HepG2 (cell line): ENCODE measurements around the gene MYO5A. TPM values are rescaled to one million over a fixed set of nuclear protein-coding genes. Genes with fewer than 3 reads are reported as not detected.

Experiments used
- AHR ChIP-seq: IDR thresholded peaks from 2 replicates; pipeline ENCODE4 v1.6.1; 2018; ENCODE audit warnings: missing genetic modification reagents, missing compliant biosample characterization
- KDM3A ChIP-seq: IDR thresholded peaks from 2 replicates; pipeline ENCODE4 v1.6.1; 2018; ENCODE audit warnings: low read depth, missing compliant biosample characterization
- KDM5B ChIP-seq: sonication (generic); formaldehyde crosslinking; IDR thresholded peaks from 2 replicates; pipeline ENCODE4 v1.4.0; 2020; ENCODE audit warnings: missing genetic modification reagents, mild to moderate bottlenecking, borderline replicate concordance
- MTF1 ChIP-seq: sonication (generic); formaldehyde crosslinking; IDR thresholded peaks from 2 replicates; pipeline ENCODE4 v1.5.0; 2020; ENCODE audit warnings: missing genetic modification reagents
- MXD4 ChIP-seq: IDR thresholded peaks from 2 replicates; pipeline ENCODE4 v1.6.1; 2016; ENCODE audit warnings: mild to moderate bottlenecking, missing biosample characterization, missing genetic modification reagents
- NFATC3 ChIP-seq: sonication (generic); formaldehyde crosslinking; IDR thresholded peaks from 2 replicates; pipeline ENCODE4 v1.5.1; 2020; ENCODE audit warnings: mild to moderate bottlenecking, missing genetic modification reagents
- NONO ChIP-seq, 2 experiments: fragments of 450-650 bp in 1 of 2; sonication (generic) in 1 of 2; formaldehyde crosslinking in 1 of 2; IDR thresholded peaks in 1 of 2; conservative IDR thresholded peaks in 1 of 2; 2 replicates each; pipeline versions ENCODE4 v1.6.1 to v1.8.0; 2017 to 2022; ENCODE audit warnings: mild to moderate bottlenecking in 1 of 2, missing genetic modification reagents in 1 of 2, moderate library complexity in 1 of 2
- NR2F1 ChIP-seq, 2 experiments: fragments of 450-650 bp in 1 of 2; formaldehyde crosslinking in 1 of 2; IDR thresholded peaks; 2 replicates each; pipeline versions ENCODE4 v1.5.0 to v1.6.1; 2016 to 2020; ENCODE audit warnings: mild to moderate bottlenecking in 1 of 2, missing compliant biosample characterization in 1 of 2, missing genetic modification reagents in 1 of 2, moderate library complexity in 1 of 2
- NRL ChIP-seq: sonication (generic); formaldehyde crosslinking; IDR thresholded peaks from 2 replicates; pipeline ENCODE4 v1.5.0; 2020; ENCODE audit warnings: missing genetic modification reagents, mild to moderate bottlenecking, moderate library complexity, borderline replicate concordance
- PRMT3 ChIP-seq: sonication (generic); formaldehyde crosslinking; IDR thresholded peaks from 2 replicates; pipeline ENCODE4 v1.8.1; 2022; ENCODE audit warnings: low read depth, mild to moderate bottlenecking, moderate library complexity, missing genetic modification reagents, borderline replicate concordance
- RFXAP ChIP-seq: sonication (generic); formaldehyde crosslinking; IDR thresholded peaks from 2 replicates; pipeline ENCODE4 v1.4.0; 2020; ENCODE audit warnings: missing genetic modification reagents, borderline replicate concordance
- SMAD9 ChIP-seq: sonication (generic); formaldehyde crosslinking; IDR thresholded peaks from 2 replicates; pipeline ENCODE4 v1.5.1; 2020; ENCODE audit warnings: mild to moderate bottlenecking, missing genetic modification reagents
- SMARCC2 ChIP-seq: fragments of 450-650 bp; IDR thresholded peaks from 2 replicates; pipeline ENCODE4 v1.6.1; 2017; ENCODE audit warnings: antibody characterized with exemption, mild to moderate bottlenecking
- SP1 ChIP-seq, 2 experiments: fragments of 450-650 bp in 1 of 2; sonication (generic) in 1 of 2; formaldehyde crosslinking in 1 of 2; IDR thresholded peaks; 2 replicates each; pipeline versions ENCODE4 v1.4.0 to v1.6.1; 2016 to 2020; ENCODE audit warnings: missing genetic modification reagents in 1 of 2
- SRF ChIP-seq: IDR thresholded peaks from 2 replicates; pipeline ENCODE4 v1.6.1; 2011; ENCODE audit warnings: mild to moderate bottlenecking, low read depth, low read length, moderate library complexity
- SYNCRIP ChIP-seq: fragments of 200-400 bp; formaldehyde crosslinking; IDR thresholded peaks from 2 replicates; pipeline ENCODE4 v1.6.1; 2018; ENCODE audit warnings: mild to moderate bottlenecking, low read depth, low read length; ENCODE audit not compliant: insufficient read depth
- U2AF2 ChIP-seq: fragments of 200-400 bp; formaldehyde crosslinking; IDR thresholded peaks from 2 replicates; pipeline ENCODE4 v1.6.1; 2017; ENCODE audit warnings: low read depth, mild to moderate bottlenecking, low read length
- ZNF224 ChIP-seq: sonication (generic); formaldehyde crosslinking; IDR thresholded peaks from 2 replicates; pipeline ENCODE4 v1.5.0; 2020; ENCODE audit warnings: mild to moderate bottlenecking, missing genetic modification reagents
- ZNF337 ChIP-seq: sonication (generic); formaldehyde crosslinking; IDR thresholded peaks from 2 replicates; pipeline ENCODE4 v1.5.1; 2020; ENCODE audit warnings: missing genetic modification reagents, low read depth, mild to moderate bottlenecking, borderline replicate concordance
- ZNF605 ChIP-seq: sonication (generic); formaldehyde crosslinking; IDR thresholded peaks from 2 replicates; pipeline ENCODE4 v1.8.0; 2022; ENCODE audit warnings: mild to moderate bottlenecking, missing genetic modification reagents
- ZNF652 ChIP-seq: IDR thresholded peaks from 2 replicates; pipeline ENCODE4 v1.6.1; 2016; ENCODE audit warnings: low read depth, borderline replicate concordance
- polyA plus RNA-seq, 8 experiments: library from polyadenylated mRNA; depleted of rRNA in 3 of 8; stranded (reverse) in 7 of 8; unstranded in 1 of 8; fragments of >200 nt; fragmentation: Illumina TruSeq in 4 of 8; extraction: Trizol in 4 of 8; gene quantifications; 2 replicates each; pipeline versions ENCODE4 v1.2.1 to v1.2.3, GENCODE V29; 2011 to 2016; ENCODE audit warnings: low read depth in 4 of 8, missing spikeins in 1 of 8, mixed read lengths in 1 of 8; ENCODE audit not compliant: insufficient read depth in 1 of 8
- total RNA-seq, 5 experiments: library from RNA; depleted of rRNA; stranded (reverse); fragments of >200 nt; fragmentation: Illumina TruSeq; extraction: Trizol; gene quantifications; 2 replicates each; pipeline ENCODE4 v1.2.3, GENCODE V29; 2016; ENCODE audit warnings: low read depth in 1 of 5
- TF ChIP-seq, protein P1 (sequence below): IDR thresholded peaks from 2 replicates; pipeline ENCODE4 v1.6.1; 2012; ENCODE audit warnings: low read length, improper control_type of control experiment
- TF ChIP-seq, protein P2 (sequence below): IDR thresholded peaks from 2 replicates; pipeline ENCODE4 v1.6.1; 2016; ENCODE audit warnings: missing genetic modification reagents, missing compliant biosample characterization
- TF ChIP-seq, protein P3 (sequence below): sonication (generic); formaldehyde crosslinking; IDR thresholded peaks from 2 replicates; pipeline ENCODE4 v1.4.0; 2020; ENCODE audit warnings: missing genetic modification reagents

MYO5A gene
- total and polyA plus RNA-seq, 2 of the 13 experiments (the other 11 are each of a cell fraction or from before 2014, with no cell fraction given): 2.8 to 4.8 TPM

DNA sequence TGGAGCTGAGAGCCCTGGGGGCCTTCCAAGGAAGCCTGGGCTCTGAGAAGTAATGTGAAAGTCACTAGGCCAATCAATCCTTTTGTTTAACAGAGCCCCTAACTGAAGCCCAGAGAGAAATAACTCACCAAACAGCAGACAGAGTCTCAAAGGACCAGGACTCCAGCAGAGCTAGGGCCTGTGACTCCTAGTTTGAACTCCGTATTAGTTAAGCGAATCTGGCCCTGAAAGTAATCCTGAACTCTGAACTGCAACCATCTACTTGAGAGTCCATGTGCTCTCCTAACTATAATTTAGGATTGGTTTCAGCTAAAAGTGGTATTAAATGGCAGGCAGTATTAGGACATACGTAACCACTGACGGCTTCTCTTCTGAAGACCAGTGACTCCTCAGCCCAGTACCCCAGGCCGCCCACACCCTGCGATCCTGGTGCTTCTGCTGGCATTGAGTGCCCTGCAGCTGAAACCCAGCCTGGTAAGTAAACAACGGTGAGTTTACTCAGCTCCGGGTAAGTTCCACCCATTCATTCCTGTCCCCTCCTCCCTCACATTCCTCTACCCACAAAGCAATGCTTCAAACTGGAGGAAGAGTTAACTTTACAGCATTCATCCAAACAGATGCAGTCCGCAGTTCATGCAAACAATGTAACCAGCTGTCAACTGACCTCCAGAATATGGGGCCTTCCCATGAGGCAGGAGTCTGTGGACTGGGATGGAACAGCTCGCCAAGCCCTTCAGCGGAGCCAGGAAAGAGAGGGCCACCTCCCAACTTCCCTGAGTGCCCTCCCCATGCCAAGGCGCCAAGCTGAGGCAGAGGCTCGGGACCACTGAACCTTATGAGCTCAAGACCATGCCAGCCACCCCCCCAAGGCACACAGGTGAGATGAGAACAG is 240.4 kb downstream of the MYO5A start (continued):
- TF ChIP-seq SP1 (IDR thresholded peaks at IDR 0.05) (no peak), SP1 (CRISPR knock-in tag; IDR thresholded peaks at IDR 0.05) (no peak; the same call in none of the 2 replicates), SMAD9 (CRISPR knock-in tag) (no peak), KDM3A (CRISPR knock-in tag) (peak; percentile 45; the same call in 1 of the 2 replicates), SRF (no peak), ZNF652 (CRISPR knock-in tag) (peak; percentile 92), NRL (no peak), PRMT3 (no peak), MXD4 (peak; percentile 66), NONO (IDR thresholded peaks at IDR 0.05) (no peak), NONO (CRISPR knock-in tag; conservative IDR thresholded peaks at IDR 0.05) (peak; percentile 96), KDM5B (peak; percentile 33; the same call in 1 of the 2 replicates), NFATC3 (no peak), RFXAP (CRISPR knock-in tag) (peak; percentile 80; the same call in 1 of the 2 replicates), ZNF337 (CRISPR knock-in tag) (peak; percentile 67; the same call in 1 of the 2 replicates), ZNF224 (CRISPR knock-in tag) (no peak), NR2F1 (CRISPR knock-in tag; IDR thresholded peaks at IDR 0.05) (peak in 1 of 2 experiments; percentile 38; a peak in 2 of 4 replicates), ZNF605 (CRISPR knock-in tag) (peak; percentile 44; the same call in 1 of the 2 replicates), MTF1 (no peak), SYNCRIP (no peak), SMARCC2 (no peak), AHR (CRISPR knock-in tag) (no peak), U2AF2 (no peak)
- TF ChIP-seq, protein P1, sequence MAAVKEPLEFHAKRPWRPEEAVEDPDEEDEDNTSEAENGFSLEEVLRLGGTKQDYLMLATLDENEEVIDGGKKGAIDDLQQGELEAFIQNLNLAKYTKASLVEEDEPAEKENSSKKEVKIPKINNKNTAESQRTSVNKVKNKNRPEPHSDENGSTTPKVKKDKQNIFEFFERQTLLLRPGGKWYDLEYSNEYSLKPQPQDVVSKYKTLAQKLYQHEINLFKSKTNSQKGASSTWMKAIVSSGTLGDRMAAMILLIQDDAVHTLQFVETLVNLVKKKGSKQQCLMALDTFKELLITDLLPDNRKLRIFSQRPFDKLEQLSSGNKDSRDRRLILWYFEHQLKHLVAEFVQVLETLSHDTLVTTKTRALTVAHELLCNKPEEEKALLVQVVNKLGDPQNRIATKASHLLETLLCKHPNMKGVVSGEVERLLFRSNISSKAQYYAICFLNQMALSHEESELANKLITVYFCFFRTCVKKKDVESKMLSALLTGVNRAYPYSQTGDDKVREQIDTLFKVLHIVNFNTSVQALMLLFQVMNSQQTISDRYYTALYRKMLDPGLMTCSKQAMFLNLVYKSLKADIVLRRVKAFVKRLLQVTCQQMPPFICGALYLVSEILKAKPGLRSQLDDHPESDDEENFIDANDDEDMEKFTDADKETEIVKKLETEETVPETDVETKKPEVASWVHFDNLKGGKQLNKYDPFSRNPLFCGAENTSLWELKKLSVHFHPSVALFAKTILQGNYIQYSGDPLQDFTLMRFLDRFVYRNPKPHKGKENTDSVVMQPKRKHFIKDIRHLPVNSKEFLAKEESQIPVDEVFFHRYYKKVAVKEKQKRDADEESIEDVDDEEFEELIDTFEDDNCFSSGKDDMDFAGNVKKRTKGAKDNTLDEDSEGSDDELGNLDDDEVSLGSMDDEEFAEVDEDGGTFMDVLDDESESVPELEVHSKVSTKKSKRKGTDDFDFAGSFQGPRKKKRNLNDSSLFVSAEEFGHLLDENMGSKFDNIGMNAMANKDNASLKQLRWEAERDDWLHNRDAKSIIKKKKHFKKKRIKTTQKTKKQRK: no peak
- TF ChIP-seq, protein P2, sequence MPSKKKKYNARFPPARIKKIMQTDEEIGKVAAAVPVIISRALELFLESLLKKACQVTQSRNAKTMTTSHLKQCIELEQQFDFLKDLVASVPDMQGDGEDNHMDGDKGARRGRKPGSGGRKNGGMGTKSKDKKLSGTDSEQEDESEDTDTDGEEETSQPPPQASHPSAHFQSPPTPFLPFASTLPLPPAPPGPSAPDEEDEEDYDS (CRISPR knock-in tag): peak; percentile 88
- TF ChIP-seq, protein P3, sequence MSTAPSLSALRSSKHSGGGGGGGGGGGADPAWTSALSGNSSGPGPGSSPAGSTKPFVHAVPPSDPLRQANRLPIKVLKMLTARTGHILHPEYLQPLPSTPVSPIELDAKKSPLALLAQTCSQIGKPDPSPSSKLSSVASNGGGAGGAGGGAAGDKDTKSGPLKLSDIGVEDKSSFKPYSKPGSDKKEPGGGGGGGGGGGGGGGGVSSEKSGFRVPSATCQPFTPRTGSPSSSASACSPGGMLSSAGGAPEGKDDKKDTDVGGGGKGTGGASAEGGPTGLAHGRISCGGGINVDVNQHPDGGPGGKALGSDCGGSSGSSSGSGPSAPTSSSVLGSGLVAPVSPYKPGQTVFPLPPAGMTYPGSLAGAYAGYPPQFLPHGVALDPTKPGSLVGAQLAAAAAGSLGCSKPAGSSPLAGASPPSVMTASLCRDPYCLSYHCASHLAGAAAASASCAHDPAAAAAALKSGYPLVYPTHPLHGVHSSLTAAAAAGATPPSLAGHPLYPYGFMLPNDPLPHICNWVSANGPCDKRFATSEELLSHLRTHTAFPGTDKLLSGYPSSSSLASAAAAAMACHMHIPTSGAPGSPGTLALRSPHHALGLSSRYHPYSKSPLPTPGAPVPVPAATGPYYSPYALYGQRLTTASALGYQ (CRISPR knock-in tag): peak; percentile 90
